Measurements from ENCODE around the gene CASQ2.

GRCh38 chr1:115694805-115695204 lies 73.7 kb downstream of the CASQ2 start:
- TF ChIP-seq CTCF (IDR thresholded peaks at IDR 0.05; ENCODE audit: low read depth, low read length, poor library complexity, severe bottlenecking) (no peak), EZH2phosphoT487 (IDR thresholded peaks at IDR 0.05; ENCODE audit: borderline replicate concordance, low read length) (no peak)

Data from DOHH2 (cell line).